T-helper 1 cell treated with Interleukin-12 subunit alpha and Interleukin-12 subunit beta and Interleukin-4 antibody, amounts not matched to agents 30 μg/mL and 1 μg/mL, for 36 hours (primary cell): ENCODE measurements around the gene KMT2D.

Experiments
- H3K27ac Mint-ChIP-seq: one replicate; pipeline ENCODE4 v1.8.0; 2021; ENCODE audit warnings: mild to moderate bottlenecking, mixed read lengths
- H3K27me3 Mint-ChIP-seq: one replicate; pipeline ENCODE4 v1.8.0; 2021; ENCODE audit warnings: low read depth, mixed read lengths
- H3K36me3 Mint-ChIP-seq: one replicate; pipeline ENCODE4 v1.8.0; 2021; ENCODE audit warnings: low read depth, mixed read lengths
- H3K4me1 Mint-ChIP-seq: one replicate; pipeline ENCODE4 v1.8.0; 2021; ENCODE audit warnings: low read depth, mixed read lengths
- H3K4me3 Mint-ChIP-seq: one replicate; pipeline ENCODE4 v1.8.0; 2021; ENCODE audit warnings: mild to moderate bottlenecking, moderate library complexity, mixed read lengths
- H3K9me3 Mint-ChIP-seq: one replicate; pipeline ENCODE4 v1.8.0; 2021; ENCODE audit warnings: mixed read lengths

Gene KMT2D

DNA sequence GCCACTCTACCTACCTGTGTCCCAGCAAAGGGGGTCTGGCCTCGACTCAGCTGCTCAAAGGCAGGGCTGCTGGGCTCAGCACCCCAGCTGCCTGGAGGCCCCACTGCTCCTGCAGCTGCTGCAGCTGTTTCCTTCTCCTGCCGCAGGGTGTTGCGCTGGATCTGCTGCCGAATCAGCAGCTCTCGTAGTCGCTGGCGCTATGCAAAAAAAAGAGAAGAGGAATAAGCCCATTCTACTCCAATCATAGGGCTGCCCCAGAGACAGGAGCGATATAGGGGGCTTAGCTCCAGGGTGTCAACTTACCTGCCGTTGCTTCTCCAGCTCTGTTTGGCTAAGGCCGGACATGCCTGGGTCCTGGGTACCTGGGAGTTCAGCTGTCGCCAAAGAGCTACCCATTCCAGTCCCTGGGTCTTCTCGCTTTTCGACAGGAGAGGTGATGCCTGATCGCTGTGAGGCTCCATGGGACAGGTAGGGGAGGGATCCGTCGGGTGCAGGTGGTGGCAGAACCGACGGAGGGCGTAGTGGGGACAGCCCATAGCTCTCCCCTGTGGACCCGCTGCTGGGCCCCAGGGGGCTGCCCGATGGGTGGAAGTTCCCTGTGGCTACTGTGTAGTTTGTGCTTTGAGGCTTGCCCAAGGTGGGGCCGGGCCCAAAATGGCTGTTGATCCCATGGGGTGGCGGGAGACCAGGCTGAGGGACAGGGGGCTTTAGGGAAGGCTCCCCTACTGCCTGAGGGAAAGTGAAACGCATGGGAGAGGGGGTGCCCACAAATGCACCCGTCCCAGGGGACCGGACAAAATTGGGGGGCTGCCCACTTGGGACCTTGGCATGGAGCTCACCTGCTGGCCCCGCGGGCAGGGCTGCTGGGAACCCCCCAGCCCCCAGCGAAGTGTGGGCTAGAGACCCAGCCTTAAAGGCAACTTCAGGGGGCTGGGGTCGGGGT lies 20.9 kb downstream of the KMT2D start:
- peaks cover 49% of the 10 kb centered on the region for H3K36me3 Mint-ChIP-seq
- H3K27ac Mint-ChIP-seq = no peak overlapping the region
- no peak overlapping the region for H3K4me3 Mint-ChIP-seq

GRCh38 chr12:49038291-49038955 lies 22.2 kb downstream of the KMT2D start:
- H3K27ac Mint-ChIP-seq = no peak overlapping the region
- no peak overlapping the region for H3K4me3 Mint-ChIP-seq
- no peaks in the 10 kb centered on the region for H3K27me3 Mint-ChIP-seq
- H3K36me3 Mint-ChIP-seq = peaks cover 44% of the 10 kb centered on the region
- no peaks in the 10 kb centered on the region for H3K4me1 Mint-ChIP-seq
- H3K9me3 Mint-ChIP-seq = no peaks in the 10 kb centered on the region

More for the DNA sequence above, 20.9 kb downstream of the KMT2D start:
- no peaks in the 10 kb centered on the region for H3K9me3 Mint-ChIP-seq
- no peaks in the 10 kb centered on the region for H3K27me3 Mint-ChIP-seq
- no peaks in the 10 kb centered on the region for H3K4me1 Mint-ChIP-seq

- Mint-ChIP-seq H3K4me3 (no peak overlapping the region), H3K36me3 (peaks cover 39% of the 10 kb centered on the region), H3K27me3 (no peaks in the 10 kb centered on the region), H3K4me1 (no peaks in the 10 kb centered on the region), H3K9me3 (no peaks in the 10 kb centered on the region), H3K27ac (no peak overlapping the region)
Observed at GRCh38 chr12:49037947-49038237, 22.7 kb downstream of the KMT2D start.

DNA sequence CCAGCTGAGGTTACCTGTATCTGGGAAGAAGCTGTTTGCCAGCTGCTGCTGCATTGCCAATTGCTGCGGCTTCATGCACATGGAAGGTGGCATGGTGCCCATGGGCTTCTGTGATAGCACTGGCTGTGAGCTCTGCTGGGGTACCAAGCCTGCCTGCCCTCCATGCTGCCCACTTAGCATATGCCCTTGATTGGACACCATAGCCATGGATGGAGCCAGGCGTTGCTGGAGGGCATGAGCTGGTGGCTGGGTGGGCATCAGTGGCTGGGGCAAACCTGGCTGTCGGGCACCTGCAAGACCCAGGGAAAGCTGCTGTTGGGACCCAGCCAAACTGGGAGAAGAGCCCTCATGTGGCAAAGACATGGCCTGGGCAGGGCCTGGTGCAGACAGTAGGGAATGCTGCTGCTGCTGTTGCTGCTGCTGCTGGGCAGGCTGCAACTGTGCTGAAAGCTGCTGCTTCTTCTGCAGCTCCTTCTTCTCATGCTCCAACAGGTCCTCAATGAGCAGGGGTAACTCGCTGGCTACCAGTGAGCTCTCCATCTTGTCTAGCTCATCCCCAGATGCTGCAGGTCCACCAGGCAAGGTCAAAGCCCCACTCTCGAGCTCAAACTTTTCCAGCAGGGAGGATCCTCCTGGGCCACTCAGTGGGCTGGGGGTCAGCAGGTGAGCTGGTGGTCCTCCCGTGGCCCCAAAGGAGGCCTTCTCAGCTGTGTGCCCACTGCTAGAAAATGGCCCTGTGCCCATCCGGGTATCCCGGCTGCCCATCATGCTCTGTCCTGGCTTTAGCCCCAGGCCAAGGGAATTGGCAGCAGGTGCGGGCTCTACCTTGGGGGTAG lies 23.3 kb downstream of the KMT2D start:
- H3K4me3 Mint-ChIP-seq = no peak overlapping the region
- H3K36me3 Mint-ChIP-seq = peaks cover 39% of the 10 kb centered on the region
- no peak overlapping the region for H3K27ac Mint-ChIP-seq
- no peaks in the 10 kb centered on the region for H3K9me3 Mint-ChIP-seq
- no peaks in the 10 kb centered on the region for H3K4me1 Mint-ChIP-seq
- no peaks in the 10 kb centered on the region for H3K27me3 Mint-ChIP-seq

DNA sequence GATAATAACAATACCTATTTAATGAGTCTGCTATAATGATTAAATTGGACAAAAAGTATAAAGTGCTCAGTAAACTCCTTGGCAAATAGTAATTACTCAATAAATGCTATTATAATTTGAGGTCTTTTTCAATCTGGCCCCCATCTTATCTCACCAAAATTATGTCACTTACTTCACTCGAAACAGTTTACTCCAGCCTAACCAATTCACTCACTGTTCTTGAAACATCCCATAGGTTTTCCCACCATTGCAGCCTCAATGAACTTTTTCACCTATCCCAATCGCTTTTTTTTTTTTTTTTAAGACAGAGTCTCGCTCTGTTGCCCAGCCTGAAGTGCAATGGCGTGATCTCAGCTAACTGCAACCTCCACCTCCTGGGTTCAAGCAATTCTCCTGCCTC lies 24.6 kb downstream of the KMT2D start:
- Mint-ChIP-seq H3K4me1 (no peaks in the 10 kb centered on the region), H3K9me3 (no peaks in the 10 kb centered on the region), H3K27ac (no peak overlapping the region), H3K27me3 (no peaks in the 10 kb centered on the region), H3K36me3 (peaks cover 38% of the 10 kb centered on the region), H3K4me3 (no peak overlapping the region)

DNA sequence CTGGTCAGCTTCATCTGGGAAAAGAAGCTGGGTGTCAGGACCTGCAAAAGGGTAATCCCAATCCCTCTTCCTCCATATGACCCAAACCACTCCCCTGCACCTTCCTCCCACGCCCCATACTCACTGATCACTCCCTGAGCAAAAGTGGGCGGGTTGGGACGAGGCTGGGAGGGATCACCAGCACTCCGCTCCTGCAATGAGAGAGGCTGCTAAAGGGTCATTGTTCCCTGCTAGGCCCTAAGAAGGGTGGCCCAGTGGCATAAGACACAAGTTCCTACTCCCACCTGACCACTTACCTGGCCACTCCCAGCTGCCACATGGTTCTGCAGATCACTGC lies 26.3 kb downstream of the KMT2D start:
- Mint-ChIP-seq H3K27ac (no peak overlapping the region), H3K4me1 (no peaks in the 10 kb centered on the region), H3K9me3 (no peaks in the 10 kb centered on the region), H3K36me3 (peaks cover 35% of the 10 kb centered on the region), H3K4me3 (no peak overlapping the region), H3K27me3 (no peaks in the 10 kb centered on the region)

GRCh38 chr12:49033611-49034285 lies 26.8 kb downstream of the KMT2D start:
- Mint-ChIP-seq H3K9me3 (no peaks in the 10 kb centered on the region), H3K4me1 (no peaks in the 10 kb centered on the region), H3K27ac (no peak overlapping the region), H3K36me3 (peaks cover 33% of the 10 kb centered on the region), H3K27me3 (no peaks in the 10 kb centered on the region), H3K4me3 (no peak overlapping the region)

- no peaks in the 10 kb centered on the region for H3K4me1 Mint-ChIP-seq
Observed at GRCh38 chr12:49032679-49033447, 27.7 kb downstream of the KMT2D start.

GRCh38 chr12:49032276-49032675 lies 28.3 kb downstream of the KMT2D start:
- Mint-ChIP-seq H3K9me3 (no peaks in the 10 kb centered on the region), H3K4me3 (no peak overlapping the region), H3K27me3 (no peaks in the 10 kb centered on the region), H3K27ac (no peak overlapping the region), H3K36me3 (peaks cover 37% of the 10 kb centered on the region), H3K4me1 (no peaks in the 10 kb centered on the region)

More at GRCh38 chr12:49032679-49033447, 27.7 kb downstream of the KMT2D start:
- Mint-ChIP-seq H3K27ac (no peak overlapping the region), H3K9me3 (no peaks in the 10 kb centered on the region), H3K27me3 (no peaks in the 10 kb centered on the region), H3K4me3 (no peak overlapping the region), H3K36me3 (peaks cover 35% of the 10 kb centered on the region)

DNA sequence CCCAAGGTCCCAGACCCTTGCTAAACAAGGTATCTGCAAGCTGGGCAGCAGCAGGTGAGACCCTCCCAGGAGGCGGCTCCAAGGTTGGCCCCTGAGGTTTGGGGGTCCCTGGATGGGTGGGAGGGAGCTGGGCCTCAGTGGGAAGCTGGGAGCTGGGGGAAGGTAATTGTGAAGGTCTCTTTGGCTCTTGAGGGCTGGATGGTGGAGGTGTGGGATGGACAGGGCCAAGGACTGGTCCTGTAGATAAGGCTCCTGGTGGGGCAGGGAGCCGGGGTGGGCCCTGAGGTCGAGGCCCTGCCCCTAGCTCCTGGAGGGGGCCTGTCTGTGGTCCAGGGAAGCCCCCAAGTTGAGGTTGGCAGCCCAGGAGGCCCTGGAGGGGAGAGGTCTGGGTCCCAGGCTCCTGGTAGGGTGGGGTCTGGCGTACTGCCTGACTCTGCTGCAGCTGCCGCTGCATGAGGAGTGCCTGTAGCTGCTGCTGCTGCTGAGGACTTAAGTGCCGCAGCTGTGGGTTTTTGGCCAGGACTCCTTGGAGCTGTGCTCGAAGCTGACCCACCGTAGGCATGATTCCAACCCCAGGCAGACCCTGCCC lies 28.9 kb downstream of the KMT2D start:
- no peaks in the 10 kb centered on the region for H3K4me1 Mint-ChIP-seq
- peaks cover 32% of the 10 kb centered on the region for H3K36me3 Mint-ChIP-seq
- H3K27me3 Mint-ChIP-seq = no peaks in the 10 kb centered on the region
- no peaks in the 10 kb centered on the region for H3K9me3 Mint-ChIP-seq
- no peak overlapping the region for H3K27ac Mint-ChIP-seq
- H3K4me3 Mint-ChIP-seq = no peak overlapping the region

DNA sequence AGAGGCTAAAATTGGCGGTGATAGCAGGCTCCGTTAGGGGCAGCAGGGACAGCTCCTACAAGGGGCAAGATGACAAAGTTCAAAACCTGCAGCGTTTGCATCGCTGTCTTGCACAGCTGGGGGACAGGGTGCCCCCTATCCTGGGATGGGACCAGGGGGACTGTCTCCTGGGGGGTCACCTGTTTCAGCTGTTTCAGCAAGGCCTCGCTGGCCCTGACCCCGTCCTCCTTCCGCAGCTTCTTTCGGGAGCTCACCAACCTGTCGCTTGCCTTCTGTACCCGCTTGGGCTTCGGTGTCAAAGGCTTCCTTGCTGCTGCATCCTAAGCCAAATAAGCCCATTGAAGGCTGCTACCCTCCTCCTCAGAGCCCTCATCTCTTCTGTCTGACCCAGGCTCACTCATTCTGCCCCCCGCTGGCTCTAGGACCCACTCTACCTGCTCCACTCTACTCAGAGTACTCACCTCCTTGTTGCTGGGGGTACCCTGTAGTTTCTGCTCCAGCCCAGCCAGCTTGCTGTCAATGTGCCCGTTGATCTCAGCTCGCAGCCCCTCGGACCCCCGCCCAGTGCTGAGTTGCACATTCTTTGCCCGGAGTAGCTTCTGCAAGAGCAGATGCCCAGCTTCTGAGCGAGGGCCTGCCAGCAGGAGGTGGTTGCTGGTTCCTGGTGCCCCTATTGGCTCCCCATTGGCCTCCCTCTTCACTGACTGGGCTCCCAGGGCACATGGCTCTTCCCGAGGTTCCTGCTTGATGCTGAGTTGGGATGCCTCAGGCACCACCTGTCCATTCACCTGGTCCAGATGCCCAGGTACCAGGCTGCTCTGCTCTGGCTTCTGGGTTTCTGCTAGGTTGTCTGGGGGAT lies 29.7 kb downstream of the KMT2D start:
- Mint-ChIP-seq H3K4me1 (no peaks in the 10 kb centered on the region), H3K4me3 (no peak overlapping the region), H3K27ac (no peak overlapping the region), H3K36me3 (peaks cover 33% of the 10 kb centered on the region), H3K9me3 (no peaks in the 10 kb centered on the region), H3K27me3 (no peaks in the 10 kb centered on the region)

GRCh38 chr12:49030119-49030518 lies 30.5 kb downstream of the KMT2D start:
- H3K27ac Mint-ChIP-seq = no peak overlapping the region
- no peaks in the 10 kb centered on the region for H3K27me3 Mint-ChIP-seq
- H3K4me1 Mint-ChIP-seq = no peaks in the 10 kb centered on the region

More at GRCh38 chr12:49030119-49030518, 30.5 kb downstream of the KMT2D start:
- no peak overlapping the region for H3K4me3 Mint-ChIP-seq
- peaks cover 34% of the 10 kb centered on the region for H3K36me3 Mint-ChIP-seq
- no peaks in the 10 kb centered on the region for H3K9me3 Mint-ChIP-seq
